ENCODE measurements around the gene CCSER1. TPM values are rescaled to one million over a fixed set of nuclear protein-coding genes. Genes with fewer than 3 reads are reported as not detected.

CCSER1 gene
- total and polyA plus RNA-seq, 2 of the 8 experiments (the other 6 are each of a cell fraction or from before 2014, with no cell fraction given): 0.26 to 0.84 TPM

DNA sequence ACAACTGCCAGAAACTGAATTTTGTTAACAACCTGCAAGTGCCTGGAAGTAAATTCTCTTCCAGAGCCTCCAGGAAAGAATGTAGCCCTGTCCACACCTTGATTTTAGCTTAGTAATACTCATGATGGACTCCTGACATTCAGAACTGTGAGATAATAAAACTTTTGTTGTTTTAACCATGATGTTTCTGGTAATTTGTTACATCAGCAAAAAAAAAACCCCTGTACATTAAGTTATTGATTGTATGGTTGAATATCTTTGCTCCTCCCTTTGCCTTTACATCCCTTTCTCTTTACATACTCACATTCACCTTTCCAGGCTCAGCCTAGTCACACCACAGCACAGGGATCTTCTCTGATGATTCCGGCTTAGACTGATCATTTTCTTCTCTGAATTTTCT, 1294.8 kb downstream of the CCSER1 start:
- H3K79me1 ChIP-seq (ENCODE audit: low read depth, low read length): no peaks in the 10 kb centered on the region
- no peak for FAIRE-seq
- no peak overlapping the region for H3K4ac ChIP-seq (replicated peaks; ENCODE audit: insufficient read length, low read depth, low read length)
- no peaks in the 10 kb centered on the region for H3K79me2 ChIP-seq (ENCODE audit: control insufficient read depth in 1 of 2, insufficient read depth in 2 of 2, low read length in 2 of 2)
- peaks cover 0 to 2% of the 10 kb centered on the region in 2 experiments; a peak in 1 of 4 replicates for H3K9me3 ChIP-seq (ENCODE audit: insufficient read depth in 2 of 2, low read depth in 1 of 2, low read length in 1 of 2)
- TF ChIP-seq JUND (IDR thresholded peaks at IDR 0.05; ENCODE audit: low read length): no peak
- no peak overlapping the region for H3K27ac ChIP-seq (ENCODE audit: low read depth, low read length)
- no peak overlapping the region for H4K8ac ChIP-seq (ENCODE audit: extremely low read depth, insufficient read depth, low read length)
- H2AFZ ChIP-seq (ENCODE audit: low read length): peak overlapping the region; percentile 1; the same call in 1 of the 2 replicates
- no peak overlapping the region for H2BK12ac ChIP-seq (ENCODE audit: low read depth, low read length)
- no peak overlapping the region for H2BK120ac ChIP-seq (replicated peaks; ENCODE audit: low read depth, low read length)
- no peak overlapping the region for H2AK5ac ChIP-seq (ENCODE audit: low read depth, low read length)
- H4K5ac ChIP-seq (ENCODE audit: insufficient read length, low read depth, low read length): no peak overlapping the region
- H3K9ac ChIP-seq (replicated peaks in 1 of 4; ENCODE audit: extremely low read depth in 1 of 4, low read depth in 3 of 4, low read length in 3 of 4): no peak overlapping the region
- H3K23ac ChIP-seq (ENCODE audit: insufficient read length): no peak overlapping the region
- peaks cover 0 to 3% (median 0%) of the 10 kb centered on the region in 4 experiments; a peak in 1 of 7 replicates for H3K4me1 ChIP-seq (replicated peaks in 1 of 4; ENCODE audit: control insufficient read depth in 3 of 4, insufficient read depth in 4 of 4, low read length in 3 of 4)
- no peaks in the 10 kb centered on the region for H3K36me3 ChIP-seq (ENCODE audit: control insufficient read depth in 2 of 4, insufficient read depth in 4 of 4, low read length in 3 of 4)
- CTCF ChIA-PET (ENCODE audit: partially characterized antibody): no interaction called here
- H3K23me2 ChIP-seq (ENCODE audit: low read depth, low read length): no peaks in the 10 kb centered on the region
- no peak overlapping the region for H3K14ac ChIP-seq (ENCODE audit: insufficient read length)
- POLR2A ChIA-PET (ENCODE audit: partially characterized antibody): interaction anchor here (0.7 kb wide), 1 partner anchor 207 kb away, joined by 3 read pairs; no protein-coding TSS in a partner anchor
- H3K56ac ChIP-seq (replicated peaks; ENCODE audit: insufficient read length, low read depth, low read length): no peak overlapping the region
- 92% methylated on average over 1 of the region's 1 CpG; no CpG with 5 or more reads in 1 of the 2 experiments for WGBS, 2 experiments (ENCODE audit: extremely low coverage in 1 of 2, insufficient coverage in 1 of 2, insufficient read length in 1 of 2, insufficient replicate concordance in 2 of 2, low coverage in 1 of 2, low lambda C conversion rate in 2 of 2, missing lambda C conversion rate in 1 of 2)
- no peak overlapping the region for H4K91ac ChIP-seq (replicated peaks; ENCODE audit: insufficient read length, low read length)
- H3K4me2 ChIP-seq (ENCODE audit: insufficient read depth in 1 of 2, low read depth in 2 of 2, low read length in 2 of 2): no peak overlapping the region
- no peaks in the 10 kb centered on the region for H4K20me1 ChIP-seq (replicated peaks in 1 of 2; ENCODE audit: control insufficient read depth in 1 of 2, insufficient read depth in 2 of 2, low read length in 2 of 2)
- no peak for DNase-seq (ENCODE audit: low read depth in 1 of 2, low spot score in 2 of 2)
- H3K18ac ChIP-seq (ENCODE audit: extremely low read depth, low read length): no peak overlapping the region
- no peak overlapping the region for H2BK20ac ChIP-seq (ENCODE audit: low read length)
- no peak overlapping the region for H2BK5ac ChIP-seq (ENCODE audit: low read depth, low read length)
- no peaks in the 10 kb centered on the region for H3K27me3 ChIP-seq (replicated peaks in 1 of 4; ENCODE audit: control insufficient read depth in 3 of 4, extremely low read depth in 1 of 4, insufficient read depth in 3 of 4, low read length in 3 of 4)
- no peak overlapping the region for H2BK15ac ChIP-seq (ENCODE audit: low read length)
- H3K4me3 ChIP-seq (ENCODE audit: extremely low read depth in 1 of 4, insufficient read depth in 2 of 4, low read depth in 3 of 4, low read length in 4 of 4): no peak overlapping the region
